PC-3 (cell line): Measurements from ENCODE around the gene SLC35E2B. TPM values are rescaled to one million over a fixed set of nuclear protein-coding genes. Genes with fewer than 3 reads are reported as not detected.

Experiments used
- ATAC-seq: fragments of 200-7000 bp; cut with Tn5 transposase; 2 replicates; pipeline ENCODE4 v1.9.1; 2020; ENCODE audit warnings: mild to moderate bottlenecking, moderate library complexity
- BruUV-seq: library from RNA; stranded (reverse); fragments of 400-500 nt; replicated peaks from 2 replicates; lab custom pipeline; 2021; lab: Mats Ljungman, UMichigan
- CTCF ChIA-PET: fragments of 300-600 bp; sonication (Branson Sonifier 250); formaldehyde crosslinking; loops from one replicate; lab custom pipeline; 2022; ENCODE audit warnings: antibody characterized with exemption; lab: Charles Lee
- POLR2A ChIA-PET: fragments of 300-600 bp; sonication (Branson Sonifier 250); formaldehyde crosslinking; loops from one replicate; lab custom pipeline; 2022; ENCODE audit warnings: antibody characterized with exemption; ENCODE audit not compliant: unreplicated experiment; lab: Charles Lee
- DNase-seq: peaks from one replicate; pipeline ENCODE4 v3.0.0-alpha.2; 2015
- H2AFZ ChIP-seq: fragments of 300-600 bp; sonication (generic); 2 replicates; pipeline ENCODE4 v1.6.0; 2016; ENCODE audit warnings: antibody characterized with exemption, low read length
- H3F3A ChIP-seq: fragments of 300-600 bp; sonication (generic); one replicate; pipeline ENCODE4 v1.6.0; 2017; ENCODE audit warnings: antibody characterized with exemption, low read length, control low read depth, mild to moderate bottlenecking; ENCODE audit not compliant: unreplicated experiment
- H3K27ac ChIP-seq: fragments of 300-600 bp; sonication (generic); 2 replicates; pipeline ENCODE4 v1.5.1; 2016; ENCODE audit warnings: mild to moderate bottlenecking, low read length
- H3K27me3 ChIP-seq: fragments of 300-600 bp; sonication (generic); 2 replicates; pipeline ENCODE4 v1.6.1; 2016; ENCODE audit warnings: low read length, mixed read lengths
- H3K36me3 ChIP-seq: fragments of 300-600 bp; sonication (generic); 2 replicates; pipeline ENCODE4 v1.6.1; 2016; ENCODE audit warnings: low read depth, mixed run types, low read length, mixed read lengths
- H3K4me1 ChIP-seq: fragments of 300-600 bp; sonication (generic); 2 replicates; pipeline ENCODE4 v1.5.1; 2016; ENCODE audit warnings: low read length; ENCODE audit not compliant: insufficient read depth
- H3K4me2 ChIP-seq: fragments of 300-600 bp; sonication (generic); 2 replicates; pipeline ENCODE4 v1.6.0; 2016; ENCODE audit warnings: low read length
- H3K4me3 ChIP-seq: fragments of 300-600 bp; sonication (generic); 2 replicates; pipeline ENCODE4 v1.5.1; 2016; ENCODE audit warnings: mild to moderate bottlenecking, low read length, mixed read lengths
- H3K79me2 ChIP-seq: fragments of 300-600 bp; sonication (generic); 2 replicates; pipeline ENCODE4 v1.6.1; 2017; ENCODE audit warnings: low read length, mixed read lengths
- H3K9ac ChIP-seq: fragments of 300-600 bp; sonication (generic); 2 replicates; pipeline ENCODE4 v1.6.0; 2016; ENCODE audit warnings: mild to moderate bottlenecking, low read length
- H3K9me2 ChIP-seq: fragments of 300-600 bp; sonication (generic); replicated peaks from 2 replicates; pipeline ENCODE4 v1.6.1; 2016; ENCODE audit warnings: mixed run types, low read length, mixed read lengths
- H3K9me3 ChIP-seq: fragments of 300-600 bp; sonication (generic); 2 replicates; pipeline ENCODE4 v1.6.1; 2016; ENCODE audit warnings: low read length, mixed read lengths
- H4K20me1 ChIP-seq: fragments of 300-600 bp; sonication (generic); 2 replicates; pipeline ENCODE4 v1.6.1; 2016; ENCODE audit warnings: low read length, mixed read lengths
- EZH2 ChIP-seq: fragments of 300-600 bp; sonication (generic); IDR thresholded peaks from one replicate; pipeline ENCODE4 v1.6.1; 2017; ENCODE audit warnings: antibody characterized with exemption, mild to moderate bottlenecking, low read length; ENCODE audit not compliant: unreplicated experiment
- EZH2phosphoT487 ChIP-seq: fragments of 300-600 bp; sonication (generic); IDR thresholded peaks from 2 replicates; pipeline ENCODE4 v1.6.1; 2018; ENCODE audit warnings: mild to moderate bottlenecking, antibody characterized with exemption, low read length, borderline replicate concordance
- intact Hi-C: fragments of 100-400 bp; cut with micrococcal nuclease; formaldehyde crosslinking; loops from 2 replicates; pipeline ENCODE4 v1.9.0; 2023
- total RNA-seq: library from RNA; depleted of rRNA; stranded (reverse); fragments of >200 nt; gene quantifications from 2 replicates; pipeline ENCODE4 v1.2.3, GENCODE V29; 2014
- TF ChIP-seq, protein P1 (sequence below): fragments of 300-600 bp; sonication (generic); conservative IDR thresholded peaks from 2 replicates; pipeline ENCODE4 v1.5.1; 2017; ENCODE audit warnings: antibody characterized with exemption, low read depth, mild to moderate bottlenecking, low read length

Gene SLC35E2B
- total RNA-seq, 1 experiment from 2014 or later, result 38.1 TPM

GRCh38 chr1:1615256-1616044 lies 77.1 kb downstream of the SLC35E2B start, which contains the start of gene MIB2:
Gene MIB2 (plus strand): TSS chr1:1615500. CDS start chr1:1623453, 7,953 bp downstream.
- peak within 1 kb of the TSS; percentile 98 for H3K9ac ChIP-seq
- H3F3A ChIP-seq, result peaks cover 4% of the 10 kb centered on the region
- ChIA-PET POLR2A (interaction anchor here (0.5 to 0.6 kb wide), 4 partner anchors 14 to 776 kb away, joined by 3 to 5 read pairs (median 4); partner anchors contain the start of genes HES4, MORN1 and RER1), CTCF (interaction anchor here (0.5 kb wide), 1 partner anchor 15 kb away, joined by 4 read pairs; no protein-coding TSS in a partner anchor)
- H3K9me3 ChIP-seq, result no peaks in the 10 kb centered on the region
- peak within 1 kb of the TSS; percentile 94 for H2AFZ ChIP-seq
- intact Hi-C loops, result loop anchor here (10.0 kb wide), 1 partner anchor 551 kb away; no protein-coding TSS in a partner anchor
- no TSS peak for BruUV-seq
- H3K27me3 ChIP-seq, result no peaks in the 10 kb centered on the region
- peaks cover 28% of the 10 kb centered on the region for H3K4me1 ChIP-seq
- TF ChIP-seq EZH2phosphoT487, result no peak
- TF ChIP-seq, protein P1, sequence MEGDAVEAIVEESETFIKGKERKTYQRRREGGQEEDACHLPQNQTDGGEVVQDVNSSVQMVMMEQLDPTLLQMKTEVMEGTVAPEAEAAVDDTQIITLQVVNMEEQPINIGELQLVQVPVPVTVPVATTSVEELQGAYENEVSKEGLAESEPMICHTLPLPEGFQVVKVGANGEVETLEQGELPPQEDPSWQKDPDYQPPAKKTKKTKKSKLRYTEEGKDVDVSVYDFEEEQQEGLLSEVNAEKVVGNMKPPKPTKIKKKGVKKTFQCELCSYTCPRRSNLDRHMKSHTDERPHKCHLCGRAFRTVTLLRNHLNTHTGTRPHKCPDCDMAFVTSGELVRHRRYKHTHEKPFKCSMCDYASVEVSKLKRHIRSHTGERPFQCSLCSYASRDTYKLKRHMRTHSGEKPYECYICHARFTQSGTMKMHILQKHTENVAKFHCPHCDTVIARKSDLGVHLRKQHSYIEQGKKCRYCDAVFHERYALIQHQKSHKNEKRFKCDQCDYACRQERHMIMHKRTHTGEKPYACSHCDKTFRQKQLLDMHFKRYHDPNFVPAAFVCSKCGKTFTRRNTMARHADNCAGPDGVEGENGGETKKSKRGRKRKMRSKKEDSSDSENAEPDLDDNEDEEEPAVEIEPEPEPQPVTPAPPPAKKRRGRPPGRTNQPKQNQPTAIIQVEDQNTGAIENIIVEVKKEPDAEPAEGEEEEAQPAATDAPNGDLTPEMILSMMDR, result no peak
- no peak for TF ChIP-seq EZH2
- peaks cover 39% of the 10 kb centered on the region for H3K79me2 ChIP-seq
- DNase-seq (peak; percentile 100), ATAC-seq (peak; percentile 85)
- no peaks in the 10 kb centered on the region; the same call in 1 of the 2 replicates for H3K36me3 ChIP-seq
- H4K20me1 ChIP-seq, result peaks cover 13% of the 10 kb centered on the region; the same call in 1 of the 2 replicates
- H3K4me3 ChIP-seq, result peak within 1 kb of the TSS; percentile 94
- H3K4me2 ChIP-seq, result peak within 1 kb of the TSS; percentile 84
- H3K9me2 ChIP-seq, result no peaks in the 10 kb centered on the region
- peak within 1 kb of the TSS; percentile 97 for H3K27ac ChIP-seq

GRCh38 chr1:1614954-1615255 lies 77.7 kb downstream of the SLC35E2B start:
- H3K27ac ChIP-seq, result peak overlapping the region; percentile 97
- H3K79me2 ChIP-seq, result peaks cover 39% of the 10 kb centered on the region
- H3K4me3 ChIP-seq, result peak overlapping the region; percentile 94
- ChIA-PET POLR2A (interaction anchor here (0.5 kb wide), 1 partner anchor 777 kb away, joined by 3 read pairs; the partner anchor contains the start of genes MORN1 and RER1), CTCF (interaction anchor here (1.0 kb wide), 1 partner anchor 633 kb away, joined by 4 read pairs; the partner anchor contains the start of gene PERM1)
- peak overlapping the region; percentile 98 for H3K9ac ChIP-seq
- H3K36me3 ChIP-seq, result no peaks in the 10 kb centered on the region; the same call in 1 of the 2 replicates
- H3K27me3 ChIP-seq, result no peaks in the 10 kb centered on the region
- H4K20me1 ChIP-seq, result peaks cover 12% of the 10 kb centered on the region; the same call in 1 of the 2 replicates
- TF ChIP-seq EZH2phosphoT487 (no peak), EZH2 (no peak)
- TF ChIP-seq, protein P1, result no peak
- peaks cover 28% of the 10 kb centered on the region for H3K4me1 ChIP-seq
- H2AFZ ChIP-seq, result peak overlapping the region; percentile 78
- no peaks in the 10 kb centered on the region for H3K9me3 ChIP-seq
- intact Hi-C loops, result loop anchor here (10.0 kb wide), 1 partner anchor 550 kb away; no protein-coding TSS in a partner anchor
- H3F3A ChIP-seq, result peaks cover 4% of the 10 kb centered on the region
- DNase-seq (no peak), ATAC-seq (no peak)
- no peaks in the 10 kb centered on the region for H3K9me2 ChIP-seq
- peak overlapping the region; percentile 84 for H3K4me2 ChIP-seq
- BruUV-seq, result no TSS peak
